A549 (cell line): ENCODE results near the gene RABGAP1L.

Source experiments
- BHLHE40 ChIP-seq: IDR thresholded peaks from 2 replicates; pipeline ENCODE4 v1.6.1; 2012; ENCODE audit warnings: low read depth, low read length, inconsistent platforms
- EHMT2 ChIP-seq: fragments of 200-600 bp; sonication (generic); IDR thresholded peaks from 2 replicates; pipeline ENCODE4 v1.6.1; 2016; ENCODE audit warnings: antibody characterized with exemption, low read depth, mild to moderate bottlenecking, moderate library complexity
- EP300 ChIP-seq, 2 experiments: fragments of >200 bp; sonication (Bioruptor Twin); formaldehyde crosslinking; IDR thresholded peaks; 2 replicates in 1 of 2; 3 replicates in 1 of 2; pipeline ENCODE4 v1.6.1; 2016 to 2017
- MAFK ChIP-seq: fragments of 450-650 bp; IDR thresholded peaks from 2 replicates; pipeline ENCODE4 v1.6.1; 2014; ENCODE audit not compliant: partially characterized antibody
- PHF8 ChIP-seq: fragments of 200-600 bp; sonication (generic); IDR thresholded peaks from 2 replicates; pipeline ENCODE4 v1.6.1; 2016; ENCODE audit warnings: low read depth, mild to moderate bottlenecking, antibody characterized with exemption, moderate library complexity, borderline replicate concordance
- SMC3 ChIP-seq: fragments of >200 bp; sonication (Bioruptor Twin); formaldehyde crosslinking; IDR thresholded peaks from 3 replicates; pipeline ENCODE4 v1.6.1; 2018; ENCODE audit warnings: inconsistent platforms
- TF ChIP-seq, protein P1 (sequence below): fragments of 200-600 bp; sonication (generic); IDR thresholded peaks from 2 replicates; pipeline ENCODE4 v1.6.1; 2016; ENCODE audit warnings: antibody characterized with exemption, mild to moderate bottlenecking, moderate library complexity
- TF ChIP-seq, protein P2 (sequence below): fragments of >200 bp; sonication (Bioruptor Twin); formaldehyde crosslinking; IDR thresholded peaks from 3 replicates; pipeline ENCODE4 v1.5.1; 2016
- TF ChIP-seq, protein P3 (sequence below): IDR thresholded peaks from 2 replicates; pipeline ENCODE4 v1.6.1; 2012

DNA sequence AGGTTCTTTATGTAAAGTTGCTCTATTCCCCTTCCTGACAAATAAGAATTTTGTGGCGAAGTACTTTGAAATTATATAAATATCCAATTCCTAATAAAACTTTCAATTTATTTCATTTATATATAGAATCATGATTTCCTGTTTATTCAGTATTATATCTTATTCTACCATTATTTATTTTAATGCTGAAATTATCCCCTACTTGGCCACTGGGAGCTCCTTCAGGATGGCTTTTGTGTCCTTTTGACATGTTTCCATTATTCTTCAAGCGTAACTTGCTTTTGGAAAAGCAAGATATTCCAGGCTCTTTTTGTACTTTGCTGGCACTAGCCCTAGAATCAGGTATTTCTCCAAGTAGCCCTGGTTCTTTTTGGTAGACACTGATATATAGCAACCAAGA is 773.3 kb downstream of the RABGAP1L start:
- TF ChIP-seq, protein P1, sequence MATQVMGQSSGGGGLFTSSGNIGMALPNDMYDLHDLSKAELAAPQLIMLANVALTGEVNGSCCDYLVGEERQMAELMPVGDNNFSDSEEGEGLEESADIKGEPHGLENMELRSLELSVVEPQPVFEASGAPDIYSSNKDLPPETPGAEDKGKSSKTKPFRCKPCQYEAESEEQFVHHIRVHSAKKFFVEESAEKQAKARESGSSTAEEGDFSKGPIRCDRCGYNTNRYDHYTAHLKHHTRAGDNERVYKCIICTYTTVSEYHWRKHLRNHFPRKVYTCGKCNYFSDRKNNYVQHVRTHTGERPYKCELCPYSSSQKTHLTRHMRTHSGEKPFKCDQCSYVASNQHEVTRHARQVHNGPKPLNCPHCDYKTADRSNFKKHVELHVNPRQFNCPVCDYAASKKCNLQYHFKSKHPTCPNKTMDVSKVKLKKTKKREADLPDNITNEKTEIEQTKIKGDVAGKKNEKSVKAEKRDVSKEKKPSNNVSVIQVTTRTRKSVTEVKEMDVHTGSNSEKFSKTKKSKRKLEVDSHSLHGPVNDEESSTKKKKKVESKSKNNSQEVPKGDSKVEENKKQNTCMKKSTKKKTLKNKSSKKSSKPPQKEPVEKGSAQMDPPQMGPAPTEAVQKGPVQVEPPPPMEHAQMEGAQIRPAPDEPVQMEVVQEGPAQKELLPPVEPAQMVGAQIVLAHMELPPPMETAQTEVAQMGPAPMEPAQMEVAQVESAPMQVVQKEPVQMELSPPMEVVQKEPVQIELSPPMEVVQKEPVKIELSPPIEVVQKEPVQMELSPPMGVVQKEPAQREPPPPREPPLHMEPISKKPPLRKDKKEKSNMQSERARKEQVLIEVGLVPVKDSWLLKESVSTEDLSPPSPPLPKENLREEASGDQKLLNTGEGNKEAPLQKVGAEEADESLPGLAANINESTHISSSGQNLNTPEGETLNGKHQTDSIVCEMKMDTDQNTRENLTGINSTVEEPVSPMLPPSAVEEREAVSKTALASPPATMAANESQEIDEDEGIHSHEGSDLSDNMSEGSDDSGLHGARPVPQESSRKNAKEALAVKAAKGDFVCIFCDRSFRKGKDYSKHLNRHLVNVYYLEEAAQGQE, result no peak
- TF ChIP-seq, protein P2, sequence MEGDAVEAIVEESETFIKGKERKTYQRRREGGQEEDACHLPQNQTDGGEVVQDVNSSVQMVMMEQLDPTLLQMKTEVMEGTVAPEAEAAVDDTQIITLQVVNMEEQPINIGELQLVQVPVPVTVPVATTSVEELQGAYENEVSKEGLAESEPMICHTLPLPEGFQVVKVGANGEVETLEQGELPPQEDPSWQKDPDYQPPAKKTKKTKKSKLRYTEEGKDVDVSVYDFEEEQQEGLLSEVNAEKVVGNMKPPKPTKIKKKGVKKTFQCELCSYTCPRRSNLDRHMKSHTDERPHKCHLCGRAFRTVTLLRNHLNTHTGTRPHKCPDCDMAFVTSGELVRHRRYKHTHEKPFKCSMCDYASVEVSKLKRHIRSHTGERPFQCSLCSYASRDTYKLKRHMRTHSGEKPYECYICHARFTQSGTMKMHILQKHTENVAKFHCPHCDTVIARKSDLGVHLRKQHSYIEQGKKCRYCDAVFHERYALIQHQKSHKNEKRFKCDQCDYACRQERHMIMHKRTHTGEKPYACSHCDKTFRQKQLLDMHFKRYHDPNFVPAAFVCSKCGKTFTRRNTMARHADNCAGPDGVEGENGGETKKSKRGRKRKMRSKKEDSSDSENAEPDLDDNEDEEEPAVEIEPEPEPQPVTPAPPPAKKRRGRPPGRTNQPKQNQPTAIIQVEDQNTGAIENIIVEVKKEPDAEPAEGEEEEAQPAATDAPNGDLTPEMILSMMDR, result no peak
- TF ChIP-seq SMC3, result no peak
- no peak for TF ChIP-seq MAFK
- no peak for TF ChIP-seq PHF8
- no peak for TF ChIP-seq EHMT2
- TF ChIP-seq BHLHE40, result no peak
- TF ChIP-seq EP300 (IDR thresholded peaks at IDR 0.05), result no peak
- TF ChIP-seq, protein P3, sequence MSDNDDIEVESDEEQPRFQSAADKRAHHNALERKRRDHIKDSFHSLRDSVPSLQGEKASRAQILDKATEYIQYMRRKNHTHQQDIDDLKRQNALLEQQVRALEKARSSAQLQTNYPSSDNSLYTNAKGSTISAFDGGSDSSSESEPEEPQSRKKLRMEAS, result no peak
